ENCODE measurements around the gene FILIP1. TPM values are rescaled to one million over a fixed set of nuclear protein-coding genes. Genes with fewer than 3 reads are reported as not detected.
A peak's percentile ranks its signal among the peaks of the same experiment; 100 is the strongest.

The FILIP1 gene
- total RNA-seq, 1 donor from 2014 or later: 54.4 TPM

- no peak for DNase-seq (ENCODE audit: extremely low read depth, low read depth, low spot score)
Measured at GRCh38 chr6:75348882-75349261, 144.7 kb downstream of the FILIP1 start.

- no peak for DNase-seq (ENCODE audit: extremely low read depth, low read depth, low spot score)
Measured at GRCh38 chr6:75347898-75348610, 145.5 kb downstream of the FILIP1 start.

- no peak for DNase-seq (ENCODE audit: extremely low read depth, low read depth, low spot score)
Measured at GRCh38 chr6:75345413-75345812, 148.2 kb downstream of the FILIP1 start.

DNA sequence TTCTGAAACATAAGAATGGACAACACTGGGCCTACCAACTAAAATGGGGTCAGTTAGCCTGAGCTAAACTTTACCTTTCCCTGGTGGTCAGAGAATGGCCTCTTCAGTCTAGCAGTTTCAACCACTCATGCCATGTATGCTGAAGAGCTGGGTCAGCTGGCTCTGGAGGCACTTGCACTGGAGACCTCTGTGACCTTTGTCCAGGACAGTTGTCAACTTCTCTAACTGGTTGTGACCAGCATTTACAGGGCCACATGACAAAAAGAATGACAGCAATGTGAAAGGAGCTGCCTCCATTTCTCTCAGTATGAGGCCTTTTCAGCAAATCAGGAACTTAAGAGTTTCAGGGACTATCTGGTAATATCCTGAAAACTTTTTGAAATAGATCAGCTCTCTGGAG is 149.1 kb downstream of the FILIP1 start:
- no peak for DNase-seq (ENCODE audit: extremely low read depth, low read depth, low spot score)

- no peak for DNase-seq (ENCODE audit: extremely low read depth, low read depth, low spot score)
Measured at GRCh38 chr6:75344021-75344420, 149.6 kb downstream of the FILIP1 start.

DNA sequence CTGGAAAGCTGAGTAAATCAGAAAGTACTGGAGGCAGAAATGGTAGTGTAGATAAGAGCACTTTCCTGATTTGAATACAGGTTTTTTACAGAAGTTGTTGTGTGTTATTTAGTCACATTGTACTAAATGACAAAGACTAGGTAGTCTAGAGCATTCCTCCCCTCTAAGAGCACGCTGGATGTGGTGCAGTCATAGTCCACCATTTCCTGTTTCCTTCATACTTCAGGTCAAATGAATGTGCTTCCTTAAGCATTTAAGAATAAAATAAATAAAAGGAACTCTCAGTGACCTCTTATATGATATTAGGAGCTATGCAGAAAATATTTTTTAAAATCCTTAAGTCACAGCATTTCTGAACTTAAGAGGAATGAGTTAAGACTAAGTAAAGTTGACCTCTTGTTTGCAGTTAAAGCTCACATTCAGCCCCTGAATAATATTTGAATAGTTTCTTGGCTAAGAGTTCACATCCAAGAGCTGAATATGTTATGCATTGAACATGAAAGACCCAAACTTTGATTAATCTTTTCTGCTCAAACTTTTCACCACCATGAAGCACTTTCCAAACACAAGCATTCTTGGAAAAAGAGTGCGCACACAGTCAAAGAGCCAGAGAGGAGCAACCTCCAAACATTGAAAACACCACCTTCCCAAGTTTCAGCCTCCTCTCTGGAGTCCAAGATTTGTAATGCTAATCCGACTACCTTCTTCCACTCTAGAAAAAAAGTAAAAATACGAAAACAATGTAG is 155.6 kb downstream of the FILIP1 start:
- no peak for DNase-seq (ENCODE audit: extremely low read depth, low read depth, low spot score)

DNA sequence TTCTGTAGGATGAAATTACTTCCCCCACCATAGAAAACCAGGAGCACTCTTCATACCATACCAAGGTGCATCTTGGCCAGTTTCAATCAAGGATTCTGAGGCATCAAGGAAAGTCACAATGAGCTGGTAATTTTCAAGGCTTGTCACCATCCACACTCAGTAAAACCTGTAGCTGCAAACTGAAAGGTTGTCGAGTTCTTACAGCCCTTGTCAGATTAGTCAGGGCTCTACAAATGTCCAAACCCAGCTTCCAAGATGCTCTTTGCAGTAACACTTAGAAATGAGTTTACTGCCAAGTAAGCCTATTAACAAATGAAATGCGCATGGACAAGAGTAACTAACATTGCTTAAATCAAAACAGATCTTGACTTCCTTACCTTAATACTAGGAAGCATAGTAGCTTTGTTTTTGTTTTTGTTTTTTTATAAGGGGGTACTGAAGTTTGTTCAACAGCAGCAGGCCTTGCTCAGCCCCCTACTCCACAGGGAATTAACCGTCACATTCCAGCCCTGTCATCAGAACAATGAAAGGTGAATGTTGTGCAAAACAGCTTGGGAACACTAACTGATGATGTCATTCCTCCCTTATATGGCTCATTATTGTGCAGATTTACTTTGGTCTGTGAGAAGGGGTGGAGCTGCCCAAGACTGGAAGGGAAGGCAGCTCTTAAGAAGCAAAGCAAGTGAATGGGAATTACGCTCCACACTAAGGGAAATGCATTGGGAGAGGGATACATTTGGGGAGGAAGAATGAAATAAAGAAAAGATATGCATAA is 159.1 kb downstream of the FILIP1 start:
- peak; percentile 83 for DNase-seq (ENCODE audit: extremely low read depth, low read depth, low spot score)

GRCh38 chr6:75333676-75334200 is 159.9 kb downstream of the FILIP1 start:
- DNase-seq (ENCODE audit: extremely low read depth, low read depth, low spot score): no peak

DNA sequence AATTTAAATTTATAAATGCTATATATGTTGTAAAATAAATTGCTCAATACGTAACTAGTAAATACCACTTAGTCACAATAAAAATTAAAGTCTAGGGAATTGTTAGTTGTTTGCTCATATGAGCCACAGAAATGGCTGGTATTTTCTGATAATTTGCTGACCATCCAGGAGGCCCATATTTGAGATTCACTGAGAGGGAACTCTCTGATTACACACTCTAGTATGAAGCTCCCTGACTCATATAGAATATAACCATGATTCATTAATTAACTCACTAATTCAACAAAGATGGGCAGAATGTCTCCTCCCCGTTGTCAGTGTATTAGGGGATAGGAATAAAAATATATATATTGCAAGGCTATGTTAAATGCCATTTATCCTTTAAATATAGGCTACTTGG is 162.4 kb downstream of the FILIP1 start:
- DNase-seq (ENCODE audit: extremely low read depth, low read depth, low spot score): no peak

DNA sequence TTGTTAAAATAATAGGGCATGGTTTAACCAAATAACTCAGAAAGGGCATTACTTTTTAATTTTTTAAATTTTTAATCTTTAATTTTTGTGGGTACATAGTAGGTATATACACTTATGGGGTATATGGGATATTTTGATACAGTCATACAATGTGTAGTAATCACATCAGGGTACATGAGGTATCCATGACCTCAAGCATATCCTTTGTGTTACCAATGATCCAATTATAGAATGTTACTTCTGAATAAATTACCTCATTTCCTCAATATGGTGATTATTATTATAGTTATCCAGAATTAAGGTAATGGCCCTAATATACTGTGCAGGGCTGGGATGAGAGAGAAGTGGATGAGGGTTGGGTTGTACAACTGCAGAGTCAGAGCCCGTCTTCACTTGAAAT is 163.9 kb downstream of the FILIP1 start:
- no peak for DNase-seq (ENCODE audit: extremely low read depth, low read depth, low spot score)

GRCh38 chr6:75327807-75328206 is 165.8 kb downstream of the FILIP1 start:
- no peak for DNase-seq (ENCODE audit: extremely low read depth, low read depth, low spot score)

DNA sequence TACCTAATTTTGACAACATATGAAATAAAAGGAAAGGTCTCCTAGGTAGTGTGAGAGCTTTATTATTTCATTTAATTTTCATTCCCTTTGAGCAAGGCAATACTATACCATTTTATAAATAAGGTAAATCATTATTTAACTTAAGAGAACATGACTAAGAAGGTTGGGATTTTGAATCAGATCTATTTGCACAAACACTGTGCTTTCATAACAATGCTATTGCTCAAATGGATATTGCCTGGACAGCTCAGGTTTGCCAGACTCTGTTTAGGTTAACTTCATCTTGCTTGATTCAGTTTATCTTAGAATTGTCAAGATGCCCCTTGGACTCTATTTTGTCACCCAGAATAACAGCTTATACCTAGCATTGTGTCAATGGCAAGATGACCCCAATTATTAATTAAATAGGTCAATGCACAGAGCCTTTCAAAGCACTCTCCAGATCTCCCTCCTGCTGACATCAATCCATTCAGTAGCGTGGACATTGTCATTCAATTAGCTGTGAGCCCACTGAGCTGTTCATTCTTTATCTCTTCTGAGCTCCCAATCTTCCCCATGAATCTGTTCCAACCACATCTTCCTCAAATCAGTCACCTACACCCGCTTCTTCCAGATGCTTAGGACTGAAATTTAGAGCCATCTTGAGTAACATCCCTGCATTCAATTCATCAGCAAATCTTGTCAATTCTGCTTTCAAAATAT is 166.9 kb downstream of the FILIP1 start:
- no peak for DNase-seq (ENCODE audit: extremely low read depth, low read depth, low spot score)

DNA sequence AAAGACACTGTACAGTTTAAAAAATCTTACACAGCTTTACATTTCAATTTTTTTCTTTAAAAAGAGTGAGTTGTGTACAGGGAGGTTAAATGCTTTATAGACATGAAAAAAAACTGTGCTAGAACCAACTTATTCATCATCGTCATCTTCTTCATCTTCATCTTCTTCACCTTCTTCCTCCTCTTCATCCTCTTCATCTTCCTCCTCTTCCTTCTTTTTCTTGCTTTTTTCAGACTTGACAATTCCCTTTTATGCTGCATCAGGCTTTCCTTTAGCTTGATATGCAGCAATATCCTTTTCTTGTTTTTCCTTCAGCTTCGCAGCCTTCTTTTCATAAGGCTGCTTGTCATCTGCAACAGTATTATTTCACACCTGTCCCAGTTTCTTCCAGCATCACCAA is 174.7 kb downstream of the FILIP1 start:
- no peak for DNase-seq (ENCODE audit: extremely low read depth, low read depth, low spot score)

GRCh38 chr6:75317503-75318206 is 175.9 kb downstream of the FILIP1 start:
- no peak for DNase-seq (ENCODE audit: extremely low read depth, low read depth, low spot score)

DNA sequence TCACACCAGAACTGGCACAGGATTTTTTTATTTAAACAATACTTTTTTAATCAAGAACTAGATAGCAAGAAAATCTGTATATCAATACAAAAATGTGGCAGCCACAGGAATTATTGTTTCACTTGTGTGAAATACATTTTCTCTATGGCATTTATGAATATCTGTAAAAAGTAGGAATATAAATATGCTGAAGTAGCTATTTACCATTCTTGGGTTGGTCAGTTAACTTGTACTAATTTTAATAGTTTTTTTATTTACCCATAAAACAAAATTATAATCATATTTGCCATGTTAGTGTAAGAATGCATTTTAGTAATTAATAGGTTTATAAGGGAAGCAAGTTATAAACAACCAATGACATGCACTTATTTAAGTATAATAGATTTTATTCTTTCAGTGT is 177.6 kb downstream of the FILIP1 start:
- no peak for DNase-seq (ENCODE audit: extremely low read depth, low read depth, low spot score)

GRCh38 chr6:75308250-75308988 is 185.2 kb downstream of the FILIP1 start:
- no peak for DNase-seq (ENCODE audit: extremely low read depth, low read depth, low spot score)

GRCh38 chr6:75307364-75308004 is 186.1 kb downstream of the FILIP1 start:
- no peak for DNase-seq (ENCODE audit: extremely low read depth, low read depth, low spot score)

DNA sequence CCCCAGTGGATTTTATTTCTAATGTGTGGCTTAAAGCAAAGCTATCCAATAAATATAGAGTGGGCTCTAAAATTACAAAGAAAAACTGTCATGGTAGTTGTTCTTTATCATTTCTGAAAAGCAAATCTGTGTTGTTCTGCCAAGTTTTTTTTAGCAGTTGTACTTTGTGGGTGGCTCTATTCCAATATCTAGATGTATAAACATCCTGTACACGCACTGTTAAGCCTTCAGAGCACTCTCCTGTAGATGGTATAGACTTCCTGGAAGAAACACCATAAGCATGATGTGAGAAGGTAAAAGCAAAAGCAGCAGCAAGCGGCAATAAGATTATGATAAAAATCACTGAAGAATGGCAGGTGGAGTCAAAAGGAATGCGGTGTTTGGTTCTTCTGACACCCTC is 187.5 kb downstream of the FILIP1 start:
- DNase-seq (ENCODE audit: extremely low read depth, low read depth, low spot score): no peak

- no peak for DNase-seq (ENCODE audit: extremely low read depth, low read depth, low spot score)
Measured at GRCh38 chr6:75305573-75305972, 188.0 kb downstream of the FILIP1 start.
